ENCODE measurements around the gene ITGB1BP1.
A peak's percentile ranks its signal among the peaks of the same experiment; 100 is the strongest.

DNA sequence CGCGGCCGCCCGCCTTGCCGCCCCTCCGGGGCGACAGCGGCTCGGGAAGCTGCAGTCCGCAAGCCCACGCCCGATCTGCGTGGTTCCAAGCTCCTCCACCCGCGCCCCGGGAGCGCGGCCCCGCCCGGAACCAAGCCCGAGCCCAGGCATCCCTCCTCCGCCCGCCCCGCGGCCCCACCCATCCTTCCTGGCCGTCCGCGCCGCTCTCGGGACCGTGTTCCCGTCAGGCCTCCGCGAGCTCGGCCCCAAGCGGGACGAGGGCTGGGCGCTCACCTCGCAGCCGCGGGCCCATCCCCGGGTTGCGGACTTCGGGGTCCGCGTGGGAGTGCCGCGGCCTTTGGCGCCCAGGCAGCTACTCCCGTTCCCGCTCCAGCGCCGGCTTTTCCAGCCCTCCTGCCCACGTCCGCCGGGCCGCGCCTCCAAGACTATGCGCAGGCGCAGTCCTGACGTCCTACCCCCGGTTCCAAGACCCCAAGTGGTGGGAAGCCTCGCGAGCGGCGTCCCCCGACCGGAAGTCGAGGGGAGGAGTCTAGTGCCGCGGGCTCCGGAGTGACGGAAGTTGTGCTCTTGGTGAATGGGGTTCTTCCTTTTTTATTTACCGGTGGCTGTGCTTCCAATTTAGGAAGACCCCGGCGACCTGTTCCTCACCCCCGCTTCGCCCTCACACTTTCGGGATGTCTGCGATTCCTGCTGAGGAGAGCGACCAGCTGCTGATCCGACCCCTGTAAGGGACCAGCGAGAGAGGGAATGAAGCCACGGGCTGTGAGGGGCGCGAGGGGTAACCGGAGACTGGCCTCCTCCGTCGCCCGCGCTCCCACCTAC is at the start of gene ITGB1BP1, which contains the start of gene CPSF3:
- TF ChIP-seq, protein P1, sequence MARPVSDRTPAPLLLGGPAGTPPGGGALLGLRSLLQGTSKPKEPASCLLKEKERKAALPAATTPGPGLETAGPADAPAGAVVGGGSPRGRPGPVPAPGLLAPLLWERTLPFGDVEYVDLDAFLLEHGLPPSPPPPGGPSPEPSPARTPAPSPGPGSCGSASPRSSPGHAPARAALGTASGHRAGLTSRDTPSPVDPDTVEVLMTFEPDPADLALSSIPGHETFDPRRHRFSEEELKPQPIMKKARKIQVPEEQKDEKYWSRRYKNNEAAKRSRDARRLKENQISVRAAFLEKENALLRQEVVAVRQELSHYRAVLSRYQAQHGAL (CRISPR knock-in tag; IDR thresholded peaks at IDR 0.05; ENCODE audit: not compliant biosample characterization) = no peak
- TF ChIP-seq ZNF577 (CRISPR knock-in tag; IDR thresholded peaks at IDR 0.05; ENCODE audit: borderline replicate concordance, low read depth) = no peak
- TF ChIP-seq, protein P2, sequence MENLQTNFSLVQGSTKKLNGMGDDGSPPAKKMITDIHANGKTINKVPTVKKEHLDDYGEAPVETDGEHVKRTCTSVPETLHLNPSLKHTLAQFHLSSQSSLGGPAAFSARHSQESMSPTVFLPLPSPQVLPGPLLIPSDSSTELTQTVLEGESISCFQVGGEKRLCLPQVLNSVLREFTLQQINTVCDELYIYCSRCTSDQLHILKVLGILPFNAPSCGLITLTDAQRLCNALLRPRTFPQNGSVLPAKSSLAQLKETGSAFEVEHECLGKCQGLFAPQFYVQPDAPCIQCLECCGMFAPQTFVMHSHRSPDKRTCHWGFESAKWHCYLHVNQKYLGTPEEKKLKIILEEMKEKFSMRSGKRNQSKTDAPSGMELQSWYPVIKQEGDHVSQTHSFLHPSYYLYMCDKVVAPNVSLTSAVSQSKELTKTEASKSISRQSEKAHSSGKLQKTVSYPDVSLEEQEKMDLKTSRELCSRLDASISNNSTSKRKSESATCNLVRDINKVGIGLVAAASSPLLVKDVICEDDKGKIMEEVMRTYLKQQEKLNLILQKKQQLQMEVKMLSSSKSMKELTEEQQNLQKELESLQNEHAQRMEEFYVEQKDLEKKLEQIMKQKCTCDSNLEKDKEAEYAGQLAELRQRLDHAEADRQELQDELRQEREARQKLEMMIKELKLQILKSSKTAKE (CRISPR knock-in tag; IDR thresholded peaks at IDR 0.05; ENCODE audit: borderline replicate concordance) = peak; percentile 31; the same call in 1 of the 2 replicates

Data from HepG2 (cell line).